GM13977 (cell line): ENCODE results near the gene NFIA.
"Not testable (repeated sequence)": the region's sequence is repeated elsewhere in the genome, so short reads cannot be mapped to it uniquely, and the experiment has no call there.

ENCODE experiments used
- DNase-seq: peaks from one replicate; pipeline ENCODE4 v3.0.0; 2012; ENCODE audit warnings: low spot score
- CTCF ChIP-seq: IDR thresholded peaks from 2 replicates; pipeline ENCODE4 v1.5.1; 2012; ENCODE audit warnings: mild to moderate bottlenecking, control low read depth; ENCODE audit not compliant: insufficient read depth; ENCODE audit errors: extremely low read depth, missing control alignments
- in situ Hi-C: fragments of 300-500 bp; cut with MboI; formaldehyde crosslinking; loops from one replicate; pipeline ENCODE4 v1.12.0; 2022; ENCODE audit warnings: low sequenced_read_pairs, low pct_unique_long_range_greater_than_20kb, mixed read lengths, inconsistent platforms; ENCODE audit not compliant: unreplicated experiment

The NFIA gene

GRCh38 chr1:61064673-61065072 lies 17.7 kb upstream of the NFIA start:
- TF ChIP-seq CTCF, result no peak
- DNase-seq, result no peak
- in situ Hi-C loops, result no loop called here

- TF ChIP-seq CTCF, result no peak
- in situ Hi-C loops, result no loop called here
- no peak for DNase-seq
These were observed 14.8 kb upstream of the NFIA start for GRCh38 chr1:61067446-61068019.

GRCh38 chr1:61070054-61070453 lies 12.3 kb upstream of the NFIA start:
- TF ChIP-seq CTCF, result no peak
- in situ Hi-C loops, result no loop called here
- no peak for DNase-seq

- TF ChIP-seq CTCF, result no peak
These were observed 10.9 kb upstream of the NFIA start for GRCh38 chr1:61071205-61072130.

GRCh38 chr1:61073871-61074270 lies 8.5 kb upstream of the NFIA start:
- no peak for DNase-seq
- no peak for TF ChIP-seq CTCF
- in situ Hi-C loops, result no loop called here

More at GRCh38 chr1:61071205-61072130, 10.9 kb upstream of the NFIA start:
- no peak for DNase-seq
- in situ Hi-C loops, result no loop called here

GRCh38 chr1:61075833-61076232 lies 6.5 kb upstream of the NFIA start:
- in situ Hi-C loops, DNase-seq: not testable (repeated sequence)
